ENCODE results near the gene TSPAN8. TPM values are rescaled to one million over a fixed set of nuclear protein-coding genes. Genes with fewer than 3 reads are reported as not detected.
"Not testable (repeated sequence)": the region's sequence is repeated elsewhere in the genome, so short reads cannot be mapped to it uniquely, and the experiment has no call there.

Gene TSPAN8
- total RNA-seq, 4 donors from 2014 or later = 21.0 to 117 (median 58.6) TPM

DNA sequence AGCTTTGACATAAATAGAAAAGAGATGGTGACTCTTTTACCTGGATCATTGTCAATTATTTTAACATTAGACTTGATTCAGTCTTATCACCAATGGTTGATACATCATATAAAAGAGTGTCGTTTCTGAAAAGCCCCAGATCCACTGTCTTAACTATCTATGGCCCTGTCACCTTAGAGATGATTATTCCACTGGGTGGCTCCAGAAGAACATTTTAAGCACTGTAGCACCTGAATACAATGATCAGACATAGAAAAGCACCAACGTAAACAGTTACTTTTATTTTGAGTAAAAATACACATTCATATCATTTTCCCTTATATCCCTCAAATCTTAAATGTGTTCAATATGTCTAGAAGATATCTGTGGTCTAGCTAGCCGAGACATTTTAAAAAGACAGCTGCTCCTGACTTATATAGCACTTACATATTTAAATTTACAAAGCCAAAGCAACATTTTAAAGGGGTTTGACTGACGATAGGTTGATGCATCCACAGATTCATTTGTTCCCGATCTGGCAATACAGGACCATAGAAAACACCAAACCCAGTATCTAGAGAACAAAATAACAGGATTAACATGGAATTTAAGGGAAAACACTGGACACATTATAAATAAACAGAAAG, 32.9 kb downstream of the TSPAN8 start:
- intact Hi-C loops (cut with DNase I; ENCODE audit: low total_unique reads) = no loop called here
- DNase-seq = no peak
- Histone ChIP-seq H3K4me1 (no peaks in the 10 kb centered on the region), H3K27me3 (no peaks in the 10 kb centered on the region), H3K9me3 (no peaks in the 10 kb centered on the region), H3K4me3 (no peak overlapping the region), H3K36me3 (no peaks in the 10 kb centered on the region), H3K27ac (peak overlapping the region in 2 of 4 donors; percentile 10 to 17)
- in situ Hi-C loops (cut with MboI; ENCODE audit: low sequenced_read_pairs in 4 of 4) = loop anchor here in 1 of 4 donors (25.0 kb wide), 1 partner anchor 137 kb away; no protein-coding TSS in a partner anchor
- ATAC-seq = no peak
- no peak for TF ChIP-seq POLR2A (IDR thresholded peaks at IDR 0.05)
- TF ChIP-seq, protein P1, sequence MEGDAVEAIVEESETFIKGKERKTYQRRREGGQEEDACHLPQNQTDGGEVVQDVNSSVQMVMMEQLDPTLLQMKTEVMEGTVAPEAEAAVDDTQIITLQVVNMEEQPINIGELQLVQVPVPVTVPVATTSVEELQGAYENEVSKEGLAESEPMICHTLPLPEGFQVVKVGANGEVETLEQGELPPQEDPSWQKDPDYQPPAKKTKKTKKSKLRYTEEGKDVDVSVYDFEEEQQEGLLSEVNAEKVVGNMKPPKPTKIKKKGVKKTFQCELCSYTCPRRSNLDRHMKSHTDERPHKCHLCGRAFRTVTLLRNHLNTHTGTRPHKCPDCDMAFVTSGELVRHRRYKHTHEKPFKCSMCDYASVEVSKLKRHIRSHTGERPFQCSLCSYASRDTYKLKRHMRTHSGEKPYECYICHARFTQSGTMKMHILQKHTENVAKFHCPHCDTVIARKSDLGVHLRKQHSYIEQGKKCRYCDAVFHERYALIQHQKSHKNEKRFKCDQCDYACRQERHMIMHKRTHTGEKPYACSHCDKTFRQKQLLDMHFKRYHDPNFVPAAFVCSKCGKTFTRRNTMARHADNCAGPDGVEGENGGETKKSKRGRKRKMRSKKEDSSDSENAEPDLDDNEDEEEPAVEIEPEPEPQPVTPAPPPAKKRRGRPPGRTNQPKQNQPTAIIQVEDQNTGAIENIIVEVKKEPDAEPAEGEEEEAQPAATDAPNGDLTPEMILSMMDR (IDR thresholded peaks at IDR 0.05 in 4 of 5, conservative IDR thresholded peaks at IDR 0.05 in 1 of 5) = no peak

- intact Hi-C loops (cut with DNase I; ENCODE audit: low total_unique reads); H3K4me1 ChIP-seq; H3K4me3 ChIP-seq; DNase-seq; H3K27me3 ChIP-seq; H3K36me3 ChIP-seq; H3K27ac ChIP-seq; H3K9me3 ChIP-seq; ATAC-seq: not testable (repeated sequence)
- in situ Hi-C loops (cut with MboI; ENCODE audit: low sequenced_read_pairs in 4 of 4) = loop anchor here in 1 of 4 donors (25.0 kb wide), 1 partner anchor 149 kb away; no protein-coding TSS in a partner anchor
These were observed 44.7 kb downstream of the TSPAN8 start for GRCh38 chr12:71113148-71113547.

- H3K27ac ChIP-seq = no peak overlapping the region
- TF ChIP-seq, protein P1 (IDR thresholded peaks at IDR 0.05 in 4 of 5, conservative IDR thresholded peaks at IDR 0.05 in 1 of 5) = no peak
- no peak for TF ChIP-seq POLR2A (IDR thresholded peaks at IDR 0.05)
- in situ Hi-C loops (cut with MboI; ENCODE audit: low sequenced_read_pairs in 4 of 4) = loop anchor here in 1 of 4 donors (25.0 kb wide), 1 partner anchor 152 kb away; no protein-coding TSS in a partner anchor
- no peaks in the 10 kb centered on the region for H3K9me3 ChIP-seq
- intact Hi-C loops (cut with DNase I; ENCODE audit: low total_unique reads) = no loop called here
- H3K4me1 ChIP-seq = no peaks in the 10 kb centered on the region
- no peaks in the 10 kb centered on the region for H3K27me3 ChIP-seq
- no peak overlapping the region for H3K4me3 ChIP-seq
- H3K36me3 ChIP-seq = no peaks in the 10 kb centered on the region
- no peak for ATAC-seq
- no peak for DNase-seq
These were observed 48.0 kb downstream of the TSPAN8 start for GRCh38 chr12:71109834-71110233.

GRCh38 chr12:71108355-71108754, 49.4 kb downstream of the TSPAN8 start:
- H3K36me3 ChIP-seq = no peaks in the 10 kb centered on the region
- H3K4me3 ChIP-seq = no peak overlapping the region
- H3K27ac ChIP-seq = peak overlapping the region in 2 of 4 donors; percentile 19 to 41
- H3K9me3 ChIP-seq = no peaks in the 10 kb centered on the region
- TF ChIP-seq, protein P1 (IDR thresholded peaks at IDR 0.05 in 4 of 5, conservative IDR thresholded peaks at IDR 0.05 in 1 of 5) = no peak
- no peak for TF ChIP-seq POLR2A (IDR thresholded peaks at IDR 0.05)
- H3K4me1 ChIP-seq = no peaks in the 10 kb centered on the region
- ATAC-seq (peak; percentile 68 to 78), DNase-seq (peak; percentile 11 to 61)
- in situ Hi-C loops (cut with MboI; ENCODE audit: low sequenced_read_pairs in 4 of 4) = loop anchor here in 1 of 4 donors (25.0 kb wide), 1 partner anchor 154 kb away; no protein-coding TSS in a partner anchor
- intact Hi-C loops (cut with DNase I; ENCODE audit: low total_unique reads) = no loop called here
- no peaks in the 10 kb centered on the region for H3K27me3 ChIP-seq

DNA sequence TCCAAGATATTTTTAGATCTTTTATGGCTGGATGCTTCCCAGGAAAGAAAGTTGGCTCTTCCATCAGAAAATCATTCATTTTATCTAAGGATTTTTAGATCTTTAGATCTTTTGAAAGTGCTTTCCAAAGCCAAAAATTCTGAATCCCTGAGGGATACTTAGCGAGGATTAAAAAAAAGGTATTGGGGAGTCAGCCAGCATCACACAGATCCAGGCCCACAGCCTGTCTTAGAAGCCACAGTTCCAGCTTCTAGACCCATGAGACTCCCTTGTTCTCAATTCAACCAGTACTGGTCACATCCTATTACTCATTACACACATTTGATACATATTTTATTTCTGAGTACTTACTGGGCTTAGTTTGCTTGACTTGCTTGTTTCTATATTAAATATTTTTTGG, 49.9 kb downstream of the TSPAN8 start:
- Histone ChIP-seq H3K9me3 (no peaks in the 10 kb centered on the region), H3K27ac (no peak overlapping the region), H3K4me1 (no peaks in the 10 kb centered on the region), H3K27me3 (no peaks in the 10 kb centered on the region), H3K36me3 (no peaks in the 10 kb centered on the region), H3K4me3 (no peak overlapping the region)
- intact Hi-C loops (cut with DNase I; ENCODE audit: low total_unique reads) (no loop called here), in situ Hi-C loops (cut with MboI; ENCODE audit: low sequenced_read_pairs in 4 of 4) (loop anchor here in 1 of 4 donors (25.0 kb wide), 1 partner anchor 154 kb away; no protein-coding TSS in a partner anchor)
- DNase-seq = peak; percentile 6 to 19
- peak; percentile 83 to 89 for ATAC-seq
- TF ChIP-seq, protein P1 (IDR thresholded peaks at IDR 0.05 in 4 of 5, conservative IDR thresholded peaks at IDR 0.05 in 1 of 5) = no peak
- no peak for TF ChIP-seq POLR2A (IDR thresholded peaks at IDR 0.05)
